ENCODE data around the gene BIRC3. TPM values are rescaled to one million over a fixed set of nuclear protein-coding genes. Genes with fewer than 3 reads are reported as not detected.

BIRC3 gene
- total and polyA plus RNA-seq, 9 donors, result 0.45 to 1.4 (median 0.98) TPM

DNA sequence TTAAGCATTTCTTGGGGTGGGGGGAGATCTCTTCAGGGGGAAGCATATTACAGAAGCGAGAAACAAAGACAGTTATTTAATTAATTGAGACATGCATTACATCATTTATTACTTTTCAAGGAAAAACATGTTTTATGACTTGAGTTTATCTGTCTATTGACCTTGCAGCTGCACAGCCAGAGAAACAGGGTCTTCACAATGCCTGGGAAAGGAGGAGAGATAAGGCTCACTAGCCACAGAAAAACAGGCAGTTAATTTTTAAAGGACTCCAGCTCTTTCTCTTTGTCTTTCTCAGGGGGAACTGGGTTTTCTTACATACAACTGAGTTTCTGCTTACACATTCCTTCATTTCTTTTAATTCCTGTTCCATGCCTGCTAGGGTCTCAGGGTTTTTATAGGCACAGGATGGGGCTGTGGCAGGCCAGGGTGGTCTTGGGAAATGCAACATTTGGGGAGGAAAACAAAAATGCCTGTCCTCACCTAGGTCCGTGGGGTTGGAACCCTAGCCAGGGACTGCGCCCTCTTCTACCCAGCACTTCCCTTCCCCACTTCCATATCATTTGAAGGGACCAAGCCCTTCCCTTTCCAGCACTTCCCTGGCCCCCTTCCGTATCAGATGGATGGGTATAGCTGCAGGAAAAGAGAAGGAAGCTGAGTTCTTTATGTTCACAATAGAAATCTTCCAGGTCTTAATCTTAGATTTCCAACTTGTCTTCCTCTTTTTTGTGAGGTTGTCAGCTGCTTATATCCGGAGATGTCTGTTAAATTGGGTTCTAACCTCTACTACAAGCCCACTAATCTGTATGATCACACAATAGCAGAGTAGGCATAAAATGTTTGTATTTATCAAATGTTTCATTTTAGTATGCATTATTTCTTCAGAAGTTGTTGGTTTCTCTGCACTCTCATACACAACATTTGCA lies 68.1 kb downstream of the BIRC3 start:
- 86% methylated on average over 2 of the region's 5 CpGs for WGBS (ENCODE audit: insufficient coverage)
- Histone ChIP-seq H3K36me3 (ENCODE audit: control insufficient read depth, insufficient read depth, low read length) (peaks cover 34% of the 10 kb centered on the region), H3K27me3 (ENCODE audit: control insufficient read depth, insufficient read depth, low read length) (no peaks in the 10 kb centered on the region), H3K4me1 (ENCODE audit: control insufficient read depth, insufficient read depth, low read length) (no peaks in the 10 kb centered on the region), H3K4me3 (ENCODE audit: low read length) (no peak overlapping the region), H3K27ac (ENCODE audit: low read length) (no peak overlapping the region), H3K9me3 (replicated peaks; ENCODE audit: control insufficient read depth, low read depth, low read length) (no peaks in the 10 kb centered on the region)
- DNase-seq, result no peak

DNA sequence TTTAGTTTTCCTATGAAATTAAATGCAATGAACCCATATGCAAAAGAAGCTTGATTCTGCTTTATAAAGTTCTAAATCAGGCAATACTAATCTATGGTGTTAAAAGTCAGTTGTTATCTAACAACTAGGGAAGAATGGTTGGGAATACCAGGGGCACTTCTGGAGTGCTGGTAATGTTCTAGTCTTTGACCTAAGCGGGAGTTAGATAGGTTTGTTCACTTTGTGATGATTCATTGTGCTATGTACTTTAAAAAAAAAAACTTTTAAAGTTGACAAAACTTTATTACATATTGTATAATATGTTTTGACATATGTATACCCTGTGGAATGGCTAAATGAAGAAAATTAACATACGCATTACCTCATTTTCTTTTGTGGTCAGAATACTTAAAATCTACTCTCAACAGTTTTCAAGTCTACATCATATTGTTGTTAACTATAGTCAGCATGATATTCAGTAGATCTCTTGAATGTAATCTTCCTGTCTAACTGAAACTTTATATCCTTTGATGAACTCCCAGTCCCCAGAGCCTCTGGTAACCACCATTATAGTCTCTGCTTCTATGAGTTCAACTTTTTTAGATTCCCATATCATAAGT lies 69.0 kb downstream of the BIRC3 start:
- Histone ChIP-seq H3K9me3 (replicated peaks; ENCODE audit: control insufficient read depth, low read depth, low read length) (no peaks in the 10 kb centered on the region), H3K4me3 (ENCODE audit: low read length) (no peak overlapping the region), H3K36me3 (ENCODE audit: control insufficient read depth, insufficient read depth, low read length) (peaks cover 37% of the 10 kb centered on the region), H3K4me1 (ENCODE audit: control insufficient read depth, insufficient read depth, low read length) (peaks cover 3% of the 10 kb centered on the region), H3K27ac (ENCODE audit: low read length) (no peak overlapping the region), H3K27me3 (ENCODE audit: control insufficient read depth, insufficient read depth, low read length) (no peaks in the 10 kb centered on the region)
- DNase-seq, result no peak
- WGBS (ENCODE audit: insufficient coverage), result no CpG with 5 or more reads among the region's 2 CpGs

DNA sequence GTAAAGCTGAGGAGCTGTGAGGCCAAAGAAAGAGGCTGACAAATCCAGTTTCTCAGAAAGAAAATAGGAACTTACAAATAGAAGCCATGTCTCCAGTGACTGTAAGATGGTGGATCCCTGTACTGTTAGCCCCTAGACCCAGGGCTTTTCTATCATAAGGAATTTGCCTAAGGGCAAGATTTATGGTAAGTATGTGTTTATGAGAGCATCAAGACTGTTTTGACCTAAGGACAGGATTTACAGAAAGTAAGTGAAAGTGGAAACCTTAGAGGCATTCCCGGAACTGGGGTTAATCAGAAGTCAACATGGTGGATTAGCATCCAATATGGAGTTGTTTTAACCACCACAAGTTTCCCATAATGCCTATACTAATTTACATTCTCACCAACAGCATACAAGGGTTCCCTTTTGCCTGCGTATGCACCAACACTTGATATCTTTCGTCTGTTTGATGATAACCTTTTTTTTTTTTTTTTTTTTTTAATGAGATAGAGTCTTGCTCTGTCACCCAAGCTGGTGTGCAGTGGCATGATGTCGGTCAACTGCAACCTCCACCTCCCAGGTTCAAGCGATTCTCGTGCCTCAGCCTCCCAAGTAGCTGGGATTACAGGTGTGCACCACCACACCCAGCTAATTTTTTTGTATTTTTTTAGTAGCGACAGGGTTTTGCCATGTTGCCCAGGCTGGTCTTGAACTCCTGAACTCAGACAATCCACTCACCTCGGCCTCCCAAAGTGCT lies 69.9 kb downstream of the BIRC3 start:
- Histone ChIP-seq H3K4me3 (ENCODE audit: low read length) (no peak overlapping the region), H3K4me1 (ENCODE audit: control insufficient read depth, insufficient read depth, low read length) (peaks cover 10% of the 10 kb centered on the region), H3K9me3 (replicated peaks; ENCODE audit: control insufficient read depth, low read depth, low read length) (no peaks in the 10 kb centered on the region), H3K27me3 (ENCODE audit: control insufficient read depth, insufficient read depth, low read length) (no peaks in the 10 kb centered on the region), H3K36me3 (ENCODE audit: control insufficient read depth, insufficient read depth, low read length) (peaks cover 42% of the 10 kb centered on the region), H3K27ac (ENCODE audit: low read length) (no peak overlapping the region)
- WGBS (ENCODE audit: insufficient coverage), result no CpG with 5 or more reads among the region's 8 CpGs
- no peak for DNase-seq

Other genes with a start within 250 kb of the BIRC3 start
- gene YAP1, start 207.0 kb upstream of the BIRC3 start, total RNA-seq, result 50.5 TPM
- 10 to 100 TPM; 60.3 to 97.9 (median 74.2) TPM for gene YAP1, start 207.0 kb upstream of the BIRC3 start, polyA plus RNA-seq (ENCODE audit: insufficient read depth in 1 of 8, insufficient read length in 8 of 8, low replicate concordance in 1 of 8)
- 57.1 TPM for gene BIRC2, start 29.7 kb downstream of the BIRC3 start, total RNA-seq
- 10 to 100 TPM; 37.3 to 54.8 (median 41.3) TPM for gene BIRC2, start 29.7 kb downstream of the BIRC3 start, polyA plus RNA-seq (ENCODE audit: insufficient read depth in 1 of 8, insufficient read length in 8 of 8, low replicate concordance in 1 of 8)
- 80.2 TPM for gene TMEM123, start 135.3 kb downstream of the BIRC3 start, total RNA-seq
- gene TMEM123, start 135.3 kb downstream of the BIRC3 start, polyA plus RNA-seq (ENCODE audit: insufficient read depth in 1 of 8, insufficient read length in 8 of 8, low replicate concordance in 1 of 8), result 100 to 1,000 TPM; 119 to 158 (median 135) TPM
- gene MMP7, start 213.3 kb downstream of the BIRC3 start, total RNA-seq, result not detected
- not detected for gene MMP7, start 213.3 kb downstream of the BIRC3 start, polyA plus RNA-seq (ENCODE audit: insufficient read depth in 1 of 8, insufficient read length in 8 of 8, low replicate concordance in 1 of 8)

Measured in muscle of leg (tissue), 11 donors.